KMS-11 (cell line): Measurements from ENCODE around the gene GATM.

Source experiments
- H2AFZ ChIP-seq: fragments of 200-600 bp; sonication (generic); 2 replicates; pipeline ENCODE4 v1.6.1; 2016; ENCODE audit warnings: antibody characterized with exemption, mixed run types, low read depth
- H3K27ac ChIP-seq: fragments of 200-600 bp; sonication (generic); 2 replicates; pipeline ENCODE4 v1.6.1; 2016; ENCODE audit warnings: mild to moderate bottlenecking, mixed run types
- H3K27me3 ChIP-seq: fragments of 200-600 bp; sonication (generic); 2 replicates; pipeline ENCODE4 v1.6.1; 2017; ENCODE audit warnings: mild to moderate bottlenecking, low read depth, mixed run types, moderate library complexity; ENCODE audit not compliant: insufficient read depth
- H3K36me3 ChIP-seq: fragments of 200-600 bp; sonication (generic); 2 replicates; pipeline ENCODE4 v1.6.1; 2017; ENCODE audit warnings: mild to moderate bottlenecking, mixed run types; ENCODE audit not compliant: insufficient read depth
- H3K4me1 ChIP-seq: fragments of 200-600 bp; sonication (generic); 2 replicates; pipeline ENCODE4 v1.6.1; 2016; ENCODE audit warnings: mild to moderate bottlenecking, low read depth, mixed run types; ENCODE audit not compliant: poor library complexity, severe bottlenecking
- H3K4me2 ChIP-seq: fragments of 200-600 bp; sonication (generic); 2 replicates; pipeline ENCODE4 v1.7.0; 2016; ENCODE audit warnings: mild to moderate bottlenecking, mixed run types
- H3K4me3 ChIP-seq: fragments of 200-600 bp; sonication (generic); IDR thresholded peaks from 2 replicates; pipeline ENCODE4 v1.6.1; 2017; ENCODE audit warnings: low read depth, low read length, mixed read lengths; ENCODE audit not compliant: insufficient read depth
- H3K79me2 ChIP-seq: fragments of 200-600 bp; sonication (generic); 2 replicates; pipeline ENCODE4 v1.6.1; 2016; ENCODE audit warnings: low read depth, mixed run types; ENCODE audit not compliant: insufficient read depth
- H3K9ac ChIP-seq: fragments of 200-600 bp; sonication (generic); 2 replicates; pipeline ENCODE4 v1.6.1; 2016; ENCODE audit warnings: mild to moderate bottlenecking, mixed run types
- H4K20me1 ChIP-seq: fragments of 200-600 bp; sonication (generic); 2 replicates; pipeline ENCODE4 v1.6.1; 2016; ENCODE audit warnings: mild to moderate bottlenecking, mixed run types; ENCODE audit not compliant: insufficient read depth
- TF ChIP-seq, protein P1 (sequence below): fragments of 200-600 bp; sonication (generic); conservative IDR thresholded peaks from 2 replicates; pipeline ENCODE4 v1.6.1; 2017; ENCODE audit warnings: low read depth, mild to moderate bottlenecking, antibody characterized with exemption, low read length, moderate library complexity, mixed read lengths

Gene GATM

DNA sequence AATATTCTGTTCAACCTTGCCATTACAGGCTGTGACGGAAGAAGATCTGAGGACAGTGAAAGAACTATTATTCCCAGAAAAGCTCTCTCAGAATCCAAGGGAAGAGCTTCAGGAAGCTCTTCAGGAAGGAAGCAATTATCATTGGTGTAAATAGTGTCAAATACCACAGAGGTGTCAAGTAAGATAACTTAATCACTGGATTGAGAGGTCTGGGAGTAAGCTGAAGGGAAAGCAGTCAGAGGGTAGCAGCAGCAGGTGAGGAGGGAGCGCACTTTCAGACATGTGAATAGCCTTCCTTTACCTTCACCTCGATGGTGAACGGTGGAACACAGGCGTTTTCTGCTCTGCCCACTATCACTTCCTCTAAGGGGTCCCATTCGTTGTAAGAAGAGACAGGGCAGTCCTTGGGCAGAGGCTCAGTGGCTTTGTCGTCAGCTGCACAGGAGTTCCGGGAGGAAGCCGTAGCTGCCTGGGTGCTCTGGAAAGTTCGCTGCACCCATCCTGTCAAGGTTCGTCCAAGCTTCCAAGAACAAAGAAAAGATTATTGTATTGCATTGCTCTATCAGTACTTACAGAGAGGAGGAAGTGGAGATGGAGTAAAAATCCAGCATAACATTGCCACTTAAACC, 1.9 kb downstream of the GATM start:
- Histone ChIP-seq H3K4me3 (no peak overlapping the region), H3K27ac (no peak overlapping the region), H3K4me2 (no peak overlapping the region)

DNA sequence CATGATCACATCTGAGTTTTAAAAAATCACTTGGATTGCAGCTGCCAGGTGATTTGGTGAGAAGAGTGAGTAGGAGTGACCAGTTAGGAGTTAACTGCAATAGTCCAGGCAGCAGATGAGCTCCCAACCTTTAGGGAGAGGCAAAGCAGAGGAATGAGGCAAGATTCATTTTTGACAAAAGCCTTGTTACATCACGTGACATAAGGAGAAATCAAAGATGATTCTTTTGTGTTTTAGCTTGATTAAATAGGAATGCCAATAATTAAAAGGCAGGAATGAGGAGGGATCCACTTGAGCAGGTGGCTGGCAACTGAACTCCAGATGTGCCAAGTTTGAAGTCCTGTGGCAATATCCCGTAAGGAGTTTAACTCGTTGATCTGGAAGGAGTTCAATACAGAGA, 2.5 kb downstream of the GATM start:
- no peak overlapping the region for H2AFZ ChIP-seq
- no peaks in the 10 kb centered on the region for H4K20me1 ChIP-seq
- no peak overlapping the region for H3K4me3 ChIP-seq
- H3K27me3 ChIP-seq, result no peaks in the 10 kb centered on the region
- TF ChIP-seq, protein P1, sequence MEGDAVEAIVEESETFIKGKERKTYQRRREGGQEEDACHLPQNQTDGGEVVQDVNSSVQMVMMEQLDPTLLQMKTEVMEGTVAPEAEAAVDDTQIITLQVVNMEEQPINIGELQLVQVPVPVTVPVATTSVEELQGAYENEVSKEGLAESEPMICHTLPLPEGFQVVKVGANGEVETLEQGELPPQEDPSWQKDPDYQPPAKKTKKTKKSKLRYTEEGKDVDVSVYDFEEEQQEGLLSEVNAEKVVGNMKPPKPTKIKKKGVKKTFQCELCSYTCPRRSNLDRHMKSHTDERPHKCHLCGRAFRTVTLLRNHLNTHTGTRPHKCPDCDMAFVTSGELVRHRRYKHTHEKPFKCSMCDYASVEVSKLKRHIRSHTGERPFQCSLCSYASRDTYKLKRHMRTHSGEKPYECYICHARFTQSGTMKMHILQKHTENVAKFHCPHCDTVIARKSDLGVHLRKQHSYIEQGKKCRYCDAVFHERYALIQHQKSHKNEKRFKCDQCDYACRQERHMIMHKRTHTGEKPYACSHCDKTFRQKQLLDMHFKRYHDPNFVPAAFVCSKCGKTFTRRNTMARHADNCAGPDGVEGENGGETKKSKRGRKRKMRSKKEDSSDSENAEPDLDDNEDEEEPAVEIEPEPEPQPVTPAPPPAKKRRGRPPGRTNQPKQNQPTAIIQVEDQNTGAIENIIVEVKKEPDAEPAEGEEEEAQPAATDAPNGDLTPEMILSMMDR, result no peak
- no peaks in the 10 kb centered on the region for H3K4me1 ChIP-seq
- H3K36me3 ChIP-seq, result no peaks in the 10 kb centered on the region
- H3K79me2 ChIP-seq, result no peaks in the 10 kb centered on the region
- no peak overlapping the region for H3K27ac ChIP-seq
- H3K4me2 ChIP-seq, result no peak overlapping the region
- no peak overlapping the region for H3K9ac ChIP-seq

More for the DNA sequence above, 1.9 kb downstream of the GATM start:
- no peak overlapping the region for H3K9ac ChIP-seq
- H3K27me3 ChIP-seq, result no peaks in the 10 kb centered on the region
- no peaks in the 10 kb centered on the region for H3K4me1 ChIP-seq
- no peaks in the 10 kb centered on the region for H4K20me1 ChIP-seq
- H3K36me3 ChIP-seq, result no peaks in the 10 kb centered on the region
- no peak overlapping the region for H2AFZ ChIP-seq
- H3K79me2 ChIP-seq, result no peaks in the 10 kb centered on the region
- TF ChIP-seq, protein P1, result no peak

DNA sequence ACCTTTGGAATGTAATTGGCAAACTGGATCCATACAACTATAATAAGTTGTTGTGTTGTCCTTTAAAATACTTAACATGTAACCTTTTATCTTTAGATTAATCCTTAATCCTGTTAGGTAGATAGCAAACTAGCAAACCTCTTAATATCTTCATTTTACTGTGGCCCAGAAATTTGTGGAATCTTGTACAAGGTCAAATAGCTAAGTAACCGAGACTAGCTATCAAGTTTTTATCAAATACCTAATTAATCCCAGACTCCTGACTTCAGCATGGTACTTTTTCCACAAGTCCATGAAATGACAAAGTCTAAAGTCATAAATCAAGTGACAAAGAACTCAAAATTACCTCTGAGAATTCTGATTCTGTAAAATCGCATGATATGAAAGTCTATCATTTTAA, 4.4 kb downstream of the GATM start:
- Histone ChIP-seq H3K9ac (no peak overlapping the region), H4K20me1 (no peaks in the 10 kb centered on the region), H2AFZ (no peak overlapping the region), H3K4me1 (no peaks in the 10 kb centered on the region), H3K4me3 (no peak overlapping the region), H3K79me2 (no peaks in the 10 kb centered on the region), H3K4me2 (no peak overlapping the region), H3K27me3 (no peaks in the 10 kb centered on the region), H3K36me3 (no peaks in the 10 kb centered on the region), H3K27ac (no peak overlapping the region)
- TF ChIP-seq, protein P1, result no peak

- H3K9ac ChIP-seq, result no peak overlapping the region
- no peaks in the 10 kb centered on the region for H3K36me3 ChIP-seq
- H3K27ac ChIP-seq, result no peak overlapping the region
- H2AFZ ChIP-seq, result no peak overlapping the region
- TF ChIP-seq, protein P1, result no peak
- H3K4me1 ChIP-seq, result no peaks in the 10 kb centered on the region
- no peak overlapping the region for H3K4me2 ChIP-seq
- H3K79me2 ChIP-seq, result no peaks in the 10 kb centered on the region
- H3K27me3 ChIP-seq, result no peaks in the 10 kb centered on the region
- H4K20me1 ChIP-seq, result no peaks in the 10 kb centered on the region
- H3K4me3 ChIP-seq, result no peak overlapping the region
Measured at GRCh38 chr15:45372041-45372995, 6.0 kb downstream of the GATM start.
